HG02571 (cell line): ENCODE data around the gene RAX2.

Experiments
- ATAC-seq: cut with Tn5 transposase; IDR thresholded peaks from one replicate; pipeline ENCODE4 v1.9.1; 2021; ENCODE audit warnings: mild to moderate bottlenecking, moderate library complexity; ENCODE audit not compliant: unreplicated experiment

The RAX2 gene

DNA sequence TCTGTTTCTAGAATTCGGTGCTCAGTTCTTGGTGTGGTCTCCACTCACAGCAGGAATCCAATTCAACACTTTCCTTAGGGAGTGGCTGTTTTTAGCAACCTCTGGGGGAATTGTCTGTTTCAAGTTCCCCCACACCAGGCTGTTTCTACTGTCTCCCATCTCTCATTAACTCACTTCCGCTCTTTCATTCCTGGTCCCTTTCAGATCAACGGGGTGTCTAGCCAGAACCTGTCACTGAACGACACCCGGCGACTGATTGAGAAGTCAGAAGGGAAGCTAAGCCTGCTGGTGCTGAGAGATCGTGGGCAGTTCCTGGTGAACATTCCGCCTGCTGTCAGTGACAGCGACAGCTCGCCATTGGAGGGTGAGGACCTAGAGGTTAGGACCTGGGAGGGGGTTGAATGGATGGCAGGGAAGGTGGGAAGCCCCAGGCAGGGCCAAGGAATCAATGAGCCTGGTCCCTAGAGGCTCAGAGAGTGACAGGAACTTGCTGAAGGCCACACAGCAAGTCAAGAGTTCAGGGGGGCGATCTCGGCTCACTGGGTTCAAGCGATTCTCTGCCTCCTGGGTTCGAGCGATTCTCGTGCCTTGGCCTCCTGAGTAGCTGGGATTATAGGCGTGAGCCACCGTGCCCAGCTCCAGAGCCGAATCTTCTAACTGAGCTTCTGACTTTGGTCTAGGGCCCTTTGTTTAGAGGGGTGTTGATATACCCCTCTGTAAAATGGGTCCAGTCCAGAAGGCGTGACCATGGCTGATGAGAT, 38.3 kb downstream of the RAX2 start:
- ATAC-seq = no peak

DNA sequence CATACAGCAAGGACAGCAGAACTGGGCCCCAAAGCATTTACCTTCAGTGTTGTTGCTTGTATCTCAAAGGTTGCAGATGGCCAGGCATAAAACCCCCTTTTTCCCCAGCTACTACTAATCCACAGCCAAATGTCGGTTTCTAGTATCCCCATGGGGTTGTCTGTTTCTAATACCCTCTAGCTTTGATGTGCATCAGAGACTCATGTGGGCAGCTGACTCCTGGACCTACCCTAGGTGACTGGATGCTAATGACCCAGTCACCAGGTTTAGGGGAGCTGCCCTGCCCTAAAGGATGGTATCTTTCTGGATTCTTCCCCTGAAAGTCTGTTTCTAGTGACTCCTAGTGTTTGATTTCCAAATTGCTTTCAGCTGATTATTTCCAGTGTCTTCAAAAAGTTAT, 39.9 kb downstream of the RAX2 start:
- ATAC-seq = no peak

DNA sequence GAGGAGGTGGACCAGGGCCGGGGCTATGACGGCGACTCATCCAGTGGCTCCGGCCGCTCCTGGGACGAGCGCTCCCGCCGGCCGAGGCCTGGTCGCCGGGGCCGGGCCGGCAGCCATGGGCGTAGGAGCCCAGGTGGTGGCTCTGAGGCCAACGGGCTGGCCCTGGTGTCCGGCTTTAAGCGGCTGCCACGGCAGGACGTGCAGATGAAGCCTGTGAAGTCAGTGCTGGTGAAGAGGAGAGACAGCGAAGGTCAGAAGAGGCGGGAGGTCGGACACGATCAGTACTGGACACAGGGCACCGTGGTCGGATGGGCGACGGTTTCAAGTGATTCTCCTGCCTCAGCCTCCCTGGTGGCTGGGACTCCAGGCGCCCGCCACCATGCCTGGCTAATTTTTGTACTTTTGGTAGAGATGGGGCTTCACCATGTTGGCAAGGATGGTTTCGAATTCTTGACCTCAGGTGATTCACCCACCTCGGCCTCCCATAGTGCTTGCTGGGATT, 41.5 kb downstream of the RAX2 start:
- no peak for ATAC-seq

DNA sequence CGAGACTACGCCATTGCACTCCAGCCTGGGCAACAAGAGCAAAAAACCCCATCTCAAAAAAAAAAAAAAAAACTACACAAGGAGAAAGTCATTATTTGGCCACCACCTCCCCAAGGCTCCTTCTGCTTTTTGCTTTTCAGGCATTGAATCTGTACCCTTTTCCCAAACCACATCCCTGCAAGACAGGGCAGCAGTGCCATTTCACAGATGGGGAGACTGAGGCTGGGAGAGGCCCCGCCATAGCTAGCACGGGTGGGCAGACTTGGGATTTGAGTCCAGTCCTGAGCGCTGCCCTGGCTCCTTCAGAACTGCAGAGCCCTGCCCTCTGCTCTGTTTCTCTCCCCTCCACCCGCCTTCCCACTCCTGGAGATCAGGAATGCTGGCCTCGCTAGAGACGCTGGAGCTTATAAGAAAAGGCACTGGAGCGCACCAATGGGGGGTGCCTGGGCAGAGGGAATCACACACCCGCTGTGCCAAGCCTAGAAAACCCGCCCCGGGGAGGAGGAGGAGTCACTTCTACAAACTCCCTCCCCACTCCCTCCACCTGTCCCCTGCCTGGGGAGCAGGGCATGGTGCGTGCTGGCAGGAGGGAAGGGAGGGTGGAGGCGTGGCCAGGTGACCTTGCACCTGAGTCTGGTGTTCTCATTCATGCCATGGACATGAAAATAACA, 46.3 kb downstream of the RAX2 start:
- no peak for ATAC-seq

DNA sequence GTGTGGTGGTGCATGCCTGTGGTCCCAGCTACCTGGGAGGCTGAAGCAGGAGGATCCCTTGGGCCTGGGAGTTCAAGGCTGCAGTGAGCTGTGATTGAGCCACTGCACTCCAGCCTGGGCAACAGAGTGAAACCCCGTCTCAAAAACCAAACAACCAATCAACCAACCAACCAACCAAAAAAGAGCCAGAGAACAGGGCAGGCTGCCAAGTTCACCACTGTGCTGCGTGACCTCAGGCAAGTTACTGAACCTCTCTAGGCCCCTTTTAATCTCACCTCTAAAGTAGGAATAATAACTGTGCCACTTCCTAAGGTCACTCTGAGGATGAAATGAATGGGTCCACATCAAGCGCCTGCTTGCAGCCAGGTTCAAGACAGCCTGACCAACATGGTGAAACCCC, 46.9 kb downstream of the RAX2 start:
- ATAC-seq = no peak

DNA sequence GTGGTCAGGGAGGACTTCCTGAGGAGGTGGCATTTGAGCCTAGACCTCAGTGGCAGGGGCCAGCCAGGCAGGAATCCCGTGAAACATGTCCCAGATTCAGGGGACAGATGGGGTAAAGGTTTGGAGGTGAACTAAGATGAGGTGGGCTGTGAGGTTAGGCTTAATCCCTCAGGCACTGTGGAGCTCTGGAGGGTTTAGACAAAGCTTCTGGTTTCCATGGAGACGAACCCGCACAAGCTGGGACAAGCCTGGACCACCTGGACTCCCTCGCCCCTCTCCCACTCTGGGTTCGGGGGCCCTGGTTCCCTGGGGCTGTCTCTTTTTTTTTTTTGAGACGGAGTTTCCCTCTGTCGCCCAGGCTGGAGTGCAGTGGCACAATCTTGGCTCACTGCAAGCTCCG, 48.1 kb downstream of the RAX2 start:
- no peak for ATAC-seq

DNA sequence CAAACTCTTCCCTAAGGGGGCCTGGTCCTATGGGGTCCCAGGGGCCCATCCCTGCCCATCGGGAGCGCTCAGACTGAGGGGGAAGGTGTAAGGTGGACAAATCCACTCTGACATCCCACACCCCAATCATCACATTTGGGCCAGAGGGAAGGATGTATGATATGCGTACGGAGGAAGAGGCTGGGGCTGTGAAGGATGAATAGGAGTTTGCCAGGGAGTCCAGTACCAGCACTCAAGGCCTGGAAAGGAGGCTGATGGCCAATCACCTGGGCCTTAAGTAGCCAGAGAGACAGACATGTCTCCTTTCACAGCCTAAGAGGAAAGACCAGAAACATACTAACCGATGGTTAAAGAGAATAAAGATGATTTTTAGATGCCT, 48.9 kb downstream of the RAX2 start:
- no peak for ATAC-seq

DNA sequence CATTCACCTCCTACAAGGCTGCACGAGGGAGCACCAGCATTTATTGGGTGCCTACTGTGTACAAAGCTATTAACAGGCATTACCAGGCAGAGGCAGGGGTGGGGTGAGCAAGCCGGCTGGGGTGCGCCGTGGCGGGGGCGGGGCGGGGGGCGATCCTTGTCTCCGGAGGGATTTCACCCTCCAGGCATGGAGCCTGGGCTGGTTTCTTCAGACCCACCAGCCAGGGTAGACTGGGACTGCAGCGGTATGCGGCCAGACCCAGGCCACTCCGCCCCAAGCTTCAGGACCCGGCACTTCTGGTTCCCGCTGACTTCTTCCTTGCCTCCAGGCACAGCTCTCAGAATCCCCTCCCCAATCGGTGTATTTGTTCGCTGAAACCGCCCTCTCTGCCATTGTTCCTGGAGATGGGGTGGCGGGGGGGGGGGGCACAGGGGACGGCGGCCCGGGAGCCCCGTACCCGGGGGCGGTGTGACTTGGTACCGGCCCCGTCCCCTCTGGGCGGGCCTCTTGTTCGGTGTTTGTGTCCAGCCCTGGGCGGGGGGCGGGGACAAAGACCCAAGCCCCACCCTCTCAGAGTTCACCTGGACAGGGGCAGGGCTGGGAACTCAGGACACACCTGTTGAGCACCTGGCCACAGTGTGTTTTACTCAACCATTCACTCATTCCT, 49.5 kb downstream of the RAX2 start:
- no peak for ATAC-seq

DNA sequence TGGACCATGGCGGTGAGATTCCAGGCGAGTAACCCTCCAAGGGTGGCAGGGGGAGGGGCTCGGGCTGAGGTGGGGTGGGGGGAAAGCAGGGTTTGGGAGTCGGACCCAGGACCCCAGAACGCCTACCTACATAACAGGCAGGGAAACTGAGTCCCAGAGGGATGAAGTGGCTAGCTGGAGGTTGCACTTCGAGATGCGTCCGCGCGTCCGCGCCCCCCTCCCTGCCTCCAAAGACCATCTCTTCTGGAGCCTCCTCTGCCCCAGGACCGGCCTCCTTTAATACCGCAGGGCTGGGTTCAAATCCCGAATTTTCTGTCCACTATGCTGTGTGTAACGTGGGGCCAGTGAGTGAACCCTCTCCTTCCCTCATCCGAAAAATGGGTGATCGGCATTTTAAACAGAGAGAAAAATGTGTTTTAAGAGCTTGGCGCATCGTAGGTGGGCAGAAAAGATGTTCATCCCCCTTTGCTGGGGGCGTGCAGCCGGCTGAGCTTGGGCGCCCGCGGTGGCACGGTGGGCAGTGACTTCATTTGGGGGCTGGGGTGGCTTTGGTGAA, 50.1 kb downstream of the RAX2 start:
- ATAC-seq = no peak

DNA sequence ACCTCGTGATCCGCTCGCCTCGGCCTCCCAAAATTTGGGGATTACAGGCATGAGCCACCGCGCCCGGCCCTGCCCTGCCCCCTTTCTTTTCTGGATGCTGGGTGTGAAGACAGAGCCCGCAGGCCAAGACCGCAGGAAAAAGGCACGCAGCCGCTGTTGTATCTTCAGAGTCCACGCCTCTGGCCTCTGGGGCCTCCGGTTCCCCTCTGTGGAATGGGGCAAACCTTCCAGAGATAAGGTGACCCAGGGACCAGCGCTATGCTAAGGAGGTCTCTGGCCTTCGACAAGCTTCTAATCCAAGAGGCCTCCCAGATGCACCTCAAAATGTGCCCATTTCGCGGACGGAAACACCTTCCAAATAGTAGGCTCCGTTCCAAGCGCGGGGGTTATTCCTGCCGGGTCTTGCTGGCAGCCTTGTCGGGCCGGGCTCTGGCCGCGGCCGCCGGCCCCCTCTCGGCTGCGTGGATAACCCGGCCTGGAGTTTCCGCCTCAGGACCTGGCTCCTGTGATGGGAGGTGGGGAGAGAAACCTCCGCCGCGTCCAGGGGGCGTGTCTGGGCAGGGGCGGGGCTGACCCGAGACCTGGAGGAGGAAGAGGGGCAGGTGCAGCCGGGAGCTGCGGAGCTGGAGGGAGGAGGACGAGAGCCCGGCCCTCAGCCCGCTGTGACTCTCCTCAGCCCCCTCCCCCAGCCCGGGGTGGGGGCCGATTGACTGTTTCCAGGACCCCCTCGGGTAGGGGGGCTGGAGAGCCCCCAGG, 50.7 kb downstream of the RAX2 start:
- no peak for ATAC-seq

DNA sequence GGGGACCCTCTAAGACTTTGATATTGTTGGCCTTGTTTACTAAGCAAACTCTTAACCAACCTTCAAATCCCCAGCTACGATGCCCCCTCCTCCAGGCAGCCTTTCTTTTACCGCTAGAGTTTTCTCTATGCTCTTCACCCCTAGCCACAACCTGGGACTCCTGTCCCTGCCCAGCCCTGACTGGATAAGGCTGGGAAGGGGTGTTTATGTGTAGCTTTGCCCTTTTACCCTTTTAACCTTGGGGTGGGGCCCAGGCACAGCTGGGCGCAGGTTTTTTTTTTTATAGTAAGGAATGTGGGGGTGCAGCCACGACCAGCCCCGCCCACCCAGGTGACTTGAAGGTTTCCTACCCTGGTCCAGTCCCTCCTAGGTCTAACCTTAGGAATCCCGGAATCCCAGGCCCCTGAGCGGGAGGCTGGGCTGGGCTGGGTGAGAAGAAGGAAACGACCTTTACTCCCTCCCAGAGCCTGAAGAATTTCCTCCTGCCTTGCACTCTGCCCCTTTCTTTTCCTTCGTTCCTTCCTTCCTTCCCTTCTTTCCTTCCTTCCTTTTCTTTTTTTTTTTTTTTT, 51.6 kb downstream of the RAX2 start:
- no peak for ATAC-seq

DNA sequence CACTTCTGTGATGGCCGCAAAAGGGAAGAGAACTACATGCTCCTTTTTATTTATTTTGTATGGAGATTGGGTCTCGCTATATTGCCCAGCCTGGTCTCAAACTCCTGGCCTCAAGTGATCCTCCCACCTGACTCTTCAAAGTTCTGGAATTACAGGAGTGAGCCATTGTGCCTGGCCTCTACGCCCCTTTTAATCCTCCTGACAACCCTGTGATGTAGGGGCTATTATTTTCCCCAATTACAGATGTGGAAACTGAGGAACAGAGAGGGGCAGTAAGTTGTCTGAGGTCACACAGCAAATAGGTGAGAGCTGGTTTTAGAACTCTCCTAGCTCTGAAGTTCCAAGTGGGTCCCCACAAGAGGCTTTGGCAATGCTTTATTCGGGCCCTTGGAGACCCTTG, 52.2 kb downstream of the RAX2 start:
- no peak for ATAC-seq
